Astrocyte (in vitro differentiated cells and primary cell): ENCODE data around the gene DNTT. TPM values are rescaled to one million over a fixed set of nuclear protein-coding genes. Genes with fewer than 3 reads are reported as not detected.

Experiments used
- DNase-seq: peaks from one replicate; pipeline ENCODE4 v3.0.0-alpha.2; 2010; ENCODE audit warnings: low read depth
- FAIRE-seq: peaks from 2 replicates; lab custom pipeline; 2011; peaks lifted over from hg19 to GRCh38; lab: Jason Lieb, UNC
- H2AFZ ChIP-seq: 2 replicates; pipeline ENCODE4 v1.6.0; 2012; ENCODE audit warnings: low read depth, low read length, inconsistent platforms
- H3K27ac ChIP-seq: 2 replicates; pipeline ENCODE4 v1.5.1; 2011; ENCODE audit warnings: low read depth, low read length, inconsistent platforms
- H3K27me3 ChIP-seq: 2 replicates; pipeline ENCODE4 v1.6.0; 2011; ENCODE audit warnings: low read length, inconsistent platforms; ENCODE audit not compliant: insufficient read depth
- H3K36me3 ChIP-seq: 2 replicates; pipeline ENCODE4 v1.5.1; 2011; ENCODE audit warnings: low read length, inconsistent platforms; ENCODE audit not compliant: insufficient read depth
- H3K4me1 ChIP-seq: 2 replicates; pipeline ENCODE4 v1.5.1; 2011; ENCODE audit warnings: low read length, inconsistent platforms; ENCODE audit not compliant: insufficient read depth
- H3K4me2 ChIP-seq: 2 replicates; pipeline ENCODE4 v1.6.0; 2012; ENCODE audit warnings: low read length, inconsistent platforms
- H3K4me3 ChIP-seq: 2 replicates; pipeline ENCODE4 v1.5.1; 2011; ENCODE audit warnings: low read depth, mild to moderate bottlenecking, low read length, inconsistent platforms; ENCODE audit not compliant: insufficient read depth
- H3K79me2 ChIP-seq: 2 replicates; pipeline ENCODE4 v1.6.0; 2012; ENCODE audit warnings: mild to moderate bottlenecking, low read length, inconsistent platforms; ENCODE audit not compliant: insufficient read depth
- H3K9ac ChIP-seq: 2 replicates; pipeline ENCODE4 v1.6.0; 2012; ENCODE audit warnings: mild to moderate bottlenecking, low read length, inconsistent platforms
- H3K9me3 ChIP-seq: 2 replicates; pipeline ENCODE4 v1.5.1; 2012; ENCODE audit warnings: low read depth, mild to moderate bottlenecking, low read length, inconsistent platforms; ENCODE audit not compliant: insufficient read depth
- H4K20me1 ChIP-seq: 2 replicates; pipeline ENCODE4 v1.6.0; 2012; ENCODE audit warnings: low read length, inconsistent platforms; ENCODE audit not compliant: insufficient read depth
- H3K27ac Mint-ChIP-seq: one replicate; pipeline ENCODE4 v1.8.0; 2021; ENCODE audit warnings: mild to moderate bottlenecking, mixed read lengths; ENCODE audit not compliant: unreplicated experiment
- H3K27me3 Mint-ChIP-seq: one replicate; pipeline ENCODE4 v1.8.0; 2021; ENCODE audit warnings: low read depth, mixed read lengths; ENCODE audit not compliant: unreplicated experiment
- H3K36me3 Mint-ChIP-seq: one replicate; pipeline ENCODE4 v1.8.0; 2021; ENCODE audit warnings: low read depth, mixed read lengths; ENCODE audit not compliant: unreplicated experiment
- H3K4me1 Mint-ChIP-seq: one replicate; pipeline ENCODE4 v1.8.0; 2021; ENCODE audit warnings: low read depth, mixed read lengths; ENCODE audit not compliant: unreplicated experiment
- H3K4me3 Mint-ChIP-seq: one replicate; pipeline ENCODE4 v1.8.0; 2021; ENCODE audit warnings: mild to moderate bottlenecking, moderate library complexity, mixed read lengths; ENCODE audit not compliant: unreplicated experiment
- H3K9me3 Mint-ChIP-seq: one replicate; pipeline ENCODE4 v1.8.0; 2021; ENCODE audit warnings: mild to moderate bottlenecking, mixed read lengths; ENCODE audit not compliant: unreplicated experiment
- CTCF ChIP-seq: IDR thresholded peaks from 2 replicates; pipeline ENCODE4 v1.5.1; 2011; ENCODE audit warnings: low read depth, mild to moderate bottlenecking, inconsistent platforms, low read length, moderate library complexity; ENCODE audit not compliant: insufficient read depth
- EZH2 ChIP-seq: IDR thresholded peaks from 2 replicates; pipeline ENCODE4 v1.6.1; 2012; ENCODE audit warnings: mild to moderate bottlenecking, low read length, inconsistent platforms; ENCODE audit not compliant: insufficient read depth
- total RNA-seq: library from RNA; stranded (reverse); gene quantifications from 2 replicates; pipeline ENCODE4 v1.2.1, GENCODE V29; 2021

DNTT gene
- total RNA-seq, 1 donor from 2014 or later = not detected

- no peak overlapping the region for H3K27ac ChIP-seq
- H3K27me3 ChIP-seq = no peaks in the 10 kb centered on the region
- no peaks in the 10 kb centered on the region for H3K4me1 ChIP-seq
- Mint-ChIP-seq H3K27ac (no peak overlapping the region), H3K36me3 (no peaks in the 10 kb centered on the region), H3K4me3 (no peak overlapping the region), H3K4me1 (peaks cover 19% of the 10 kb centered on the region), H3K27me3 (peaks cover 4% of the 10 kb centered on the region), H3K9me3 (no peaks in the 10 kb centered on the region)
- TF ChIP-seq EZH2 = no peak
- no peak for TF ChIP-seq CTCF
- no peak overlapping the region for H3K4me2 ChIP-seq
- H2AFZ ChIP-seq = no peak overlapping the region
- FAIRE-seq (no peak), DNase-seq (no peak)
- no peak overlapping the region for H3K4me3 ChIP-seq
- no peaks in the 10 kb centered on the region for H3K9me3 ChIP-seq
- no peak overlapping the region for H3K9ac ChIP-seq
- H4K20me1 ChIP-seq = no peaks in the 10 kb centered on the region
- H3K36me3 ChIP-seq = no peaks in the 10 kb centered on the region
- no peaks in the 10 kb centered on the region for H3K79me2 ChIP-seq
These were observed 23.4 kb upstream of the DNTT start for GRCh38 chr10:96280859-96281258.

- Histone ChIP-seq H3K79me2 (no peaks in the 10 kb centered on the region), H2AFZ (no peak overlapping the region), H3K27ac (no peak overlapping the region), H3K4me1 (no peaks in the 10 kb centered on the region), H3K27me3 (no peaks in the 10 kb centered on the region), H3K36me3 (no peaks in the 10 kb centered on the region), H3K9ac (no peak overlapping the region), H4K20me1 (no peaks in the 10 kb centered on the region), H3K4me2 (no peak overlapping the region), H3K4me3 (no peak overlapping the region), H3K9me3 (peaks cover 3% of the 10 kb centered on the region)
- Mint-ChIP-seq H3K36me3 (no peaks in the 10 kb centered on the region), H3K4me1 (peaks cover 21% of the 10 kb centered on the region), H3K9me3 (no peaks in the 10 kb centered on the region), H3K27ac (no peak overlapping the region), H3K27me3 (peaks cover 4% of the 10 kb centered on the region), H3K4me3 (no peak overlapping the region)
- no peak for FAIRE-seq
- no peak for DNase-seq
- TF ChIP-seq EZH2 (no peak), CTCF (no peak)
These were observed 22.7 kb upstream of the DNTT start for GRCh38 chr10:96281444-96282029.

GRCh38 chr10:96283351-96283750 is 20.9 kb upstream of the DNTT start:
- Histone ChIP-seq H4K20me1 (no peaks in the 10 kb centered on the region), H3K4me3 (no peak overlapping the region), H3K27ac (no peak overlapping the region), H3K79me2 (no peaks in the 10 kb centered on the region), H3K4me2 (no peak overlapping the region), H3K9me3 (peaks cover 3% of the 10 kb centered on the region), H3K4me1 (no peaks in the 10 kb centered on the region), H2AFZ (no peak overlapping the region), H3K9ac (no peak overlapping the region), H3K36me3 (no peaks in the 10 kb centered on the region), H3K27me3 (no peaks in the 10 kb centered on the region)
- Mint-ChIP-seq H3K27ac (peak overlapping the region; percentile 41), H3K4me1 (peaks cover 24% of the 10 kb centered on the region), H3K36me3 (no peaks in the 10 kb centered on the region), H3K4me3 (no peak overlapping the region), H3K9me3 (no peaks in the 10 kb centered on the region), H3K27me3 (no peaks in the 10 kb centered on the region)
- FAIRE-seq (no peak), DNase-seq (no peak)
- TF ChIP-seq EZH2 (no peak), CTCF (no peak)
